ENCODE data around the gene TRIM63. TPM values are rescaled to one million over a fixed set of nuclear protein-coding genes. Genes with fewer than 3 reads are reported as not detected.

The TRIM63 gene
- total and polyA plus RNA-seq, 2 of the 8 experiments (the other 6 are each of a cell fraction or from before 2014, with no cell fraction given) = not detected

GRCh38 chr1:26029864-26030481, 37.5 kb downstream of the TRIM63 start:
- no peak overlapping the region for H2BK15ac ChIP-seq (ENCODE audit: low read length)
- H2AFZ ChIP-seq (ENCODE audit: low read length) = no peak overlapping the region
- no peak overlapping the region for H3K4ac ChIP-seq (replicated peaks; ENCODE audit: insufficient read length, low read depth, low read length)
- H4K5ac ChIP-seq (ENCODE audit: insufficient read length, low read depth, low read length) = no peak overlapping the region
- H3K27me3 ChIP-seq (replicated peaks in 1 of 4; ENCODE audit: control insufficient read depth in 3 of 4, extremely low read depth in 1 of 4, insufficient read depth in 3 of 4, low read length in 3 of 4) = peaks cover 6 to 18% (median 16%) of the 10 kb centered on the region in 4 experiments; a peak in 6 of 7 replicates
- H3K23me2 ChIP-seq (ENCODE audit: low read depth, low read length) = peaks cover 2% of the 10 kb centered on the region; the same call in 1 of the 2 replicates
- H2AK5ac ChIP-seq (ENCODE audit: low read depth, low read length) = no peak overlapping the region
- H3K9me3 ChIP-seq (ENCODE audit: insufficient read depth in 2 of 2, low read depth in 1 of 2, low read length in 1 of 2) = no peaks in the 10 kb centered on the region
- H3K36me3 ChIP-seq (ENCODE audit: control insufficient read depth in 2 of 4, insufficient read depth in 4 of 4, low read length in 3 of 4) = no peaks in the 10 kb centered on the region
- no peak overlapping the region for H2BK5ac ChIP-seq (ENCODE audit: low read depth, low read length)
- no peak overlapping the region for H3K27ac ChIP-seq (ENCODE audit: low read depth, low read length)
- no peak overlapping the region for H2BK120ac ChIP-seq (replicated peaks; ENCODE audit: low read depth, low read length)
- ChIA-PET CTCF (ENCODE audit: partially characterized antibody) (interaction anchor here (0.6 to 3.0 kb wide), 35 partner anchors 8 to 1250 kb away, joined by 3 to 11 read pairs (median 4); partner anchors contain the start of genes EXTL1, PAFAH2 and TRIM63), POLR2A (ENCODE audit: partially characterized antibody) (interaction anchor here (0.7 to 1.5 kb wide), 3 partner anchors 28 to 208 kb away, joined by 3 to 4 read pairs (median 4); no protein-coding TSS in a partner anchor)
- H3K56ac ChIP-seq (replicated peaks; ENCODE audit: insufficient read length, low read depth, low read length) = no peak overlapping the region
- H3K14ac ChIP-seq (ENCODE audit: insufficient read length) = no peak overlapping the region
- no peaks in the 10 kb centered on the region for H3K79me2 ChIP-seq (ENCODE audit: control insufficient read depth in 1 of 2, insufficient read depth in 2 of 2, low read length in 2 of 2)
- no peak overlapping the region for H4K91ac ChIP-seq (replicated peaks; ENCODE audit: insufficient read length, low read length)
- H3K4me2 ChIP-seq (ENCODE audit: insufficient read depth in 1 of 2, low read depth in 2 of 2, low read length in 2 of 2) = no peak overlapping the region
- DNase-seq (ENCODE audit: low read depth in 1 of 2, low spot score in 2 of 2) = no peak
- H3K4me3 ChIP-seq (ENCODE audit: extremely low read depth in 1 of 4, insufficient read depth in 2 of 4, low read depth in 3 of 4, low read length in 4 of 4) = no peak overlapping the region
- FAIRE-seq = peak; percentile 71
- H4K20me1 ChIP-seq (replicated peaks in 1 of 2; ENCODE audit: control insufficient read depth in 1 of 2, insufficient read depth in 2 of 2, low read length in 2 of 2) = peaks cover 0 to 1% of the 10 kb centered on the region in 2 experiments
- 64% methylated on average over 7 of the region's 7 CpGs; no CpG with 5 or more reads in 1 of the 2 experiments for WGBS, 2 experiments (ENCODE audit: extremely low coverage in 1 of 2, insufficient coverage in 1 of 2, insufficient read length in 1 of 2, insufficient replicate concordance in 2 of 2, low coverage in 1 of 2, low lambda C conversion rate in 2 of 2, missing lambda C conversion rate in 1 of 2)
- no peaks in the 10 kb centered on the region for H3K79me1 ChIP-seq (ENCODE audit: low read depth, low read length)
- H3K4me1 ChIP-seq (replicated peaks in 1 of 4; ENCODE audit: control insufficient read depth in 3 of 4, insufficient read depth in 4 of 4, low read length in 3 of 4) = peaks cover 0 to 6% (median 4%) of the 10 kb centered on the region in 4 experiments; a peak in 3 of 7 replicates
- H2BK12ac ChIP-seq (ENCODE audit: low read depth, low read length) = 0 out of 2 replicates have a peak overlapping the region, but pooled peaks have one; percentile 9
- no peak overlapping the region for H4K8ac ChIP-seq (ENCODE audit: extremely low read depth, insufficient read depth, low read length)
- no peak overlapping the region for H2BK20ac ChIP-seq (ENCODE audit: low read length)
- H3K23ac ChIP-seq (ENCODE audit: insufficient read length) = no peak overlapping the region
- peak; percentile 29 to 56 (median 55) for TF ChIP-seq CTCF (IDR thresholded peaks at IDR 0.05; ENCODE audit: control extremely low read depth in 1 of 3, insufficient read depth in 1 of 3, low read depth in 1 of 3, low read length in 3 of 3)
- TF ChIP-seq RAD21 (IDR thresholded peaks at IDR 0.05 in 1 of 2, conservative IDR thresholded peaks at IDR 0.05 in 1 of 2; ENCODE audit: low read depth in 2 of 2, low read length in 2 of 2) = peak; percentile 56 to 74
- TF ChIP-seq TCF12 (IDR thresholded peaks at IDR 0.05; ENCODE audit: low read depth, low read length) = no peak
- no peak for TF ChIP-seq BRCA1 (IDR thresholded peaks at IDR 0.05; ENCODE audit: low read depth, low read length)
- peak; percentile 66; the same call in 1 of the 2 replicates for TF ChIP-seq KDM1A (IDR thresholded peaks at IDR 0.05; ENCODE audit: borderline replicate concordance, low read length)
- no peak for TF ChIP-seq ZNF274 (IDR thresholded peaks at IDR 0.05; ENCODE audit: borderline replicate concordance, extremely low read depth, low read length)
- TF ChIP-seq RBBP5 (IDR thresholded peaks at IDR 0.05; ENCODE audit: borderline replicate concordance, low read depth, low read length) = no peak
- 0 out of 4 replicates have a peak, but pooled peaks of 1 of the 2 experiments have one; percentile 2 for TF ChIP-seq HDAC2 (IDR thresholded peaks at IDR 0.05; ENCODE audit: borderline replicate concordance in 1 of 2, low read depth in 2 of 2, low read length in 2 of 2)
- no peak overlapping the region for H3K9ac ChIP-seq (replicated peaks in 1 of 4; ENCODE audit: extremely low read depth in 1 of 4, low read depth in 3 of 4, low read length in 3 of 4)
- no peak overlapping the region for H3K18ac ChIP-seq (ENCODE audit: extremely low read depth, low read length)

All from H1 (cell line).